GM21737 (cell line): Measurements from ENCODE around the gene CFAP61.
"Not testable (repeated sequence)": the region's sequence is repeated elsewhere in the genome, so short reads cannot be mapped to it uniquely, and the experiment has no call there.

ENCODE experiments used
- ATAC-seq: cut with Tn5 transposase; IDR thresholded peaks from one replicate; pipeline ENCODE4 v1.9.1; 2021; ENCODE audit warnings: mild to moderate bottlenecking, moderate library complexity; ENCODE audit not compliant: unreplicated experiment

Gene CFAP61

DNA sequence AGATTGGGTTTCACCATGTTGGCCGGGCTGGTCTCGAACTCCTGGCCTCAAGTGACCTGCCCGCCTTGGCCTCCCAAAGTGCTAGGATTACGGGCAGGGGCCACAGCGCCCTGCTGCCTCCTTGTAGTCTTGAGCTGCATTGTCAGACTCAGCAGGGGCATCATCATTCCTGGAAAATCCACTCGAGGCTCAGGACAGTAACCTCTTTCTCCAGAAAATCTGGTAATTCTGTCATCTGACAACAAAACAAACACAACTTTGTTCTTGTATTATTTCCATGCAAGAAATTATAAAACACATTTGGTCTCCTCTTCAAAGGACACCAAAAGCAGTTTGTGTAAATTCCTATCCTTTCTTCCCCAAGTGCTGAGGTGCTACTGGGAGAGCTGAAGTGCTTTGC is 178.4 kb downstream of the CFAP61 start:
- no peak for ATAC-seq

DNA sequence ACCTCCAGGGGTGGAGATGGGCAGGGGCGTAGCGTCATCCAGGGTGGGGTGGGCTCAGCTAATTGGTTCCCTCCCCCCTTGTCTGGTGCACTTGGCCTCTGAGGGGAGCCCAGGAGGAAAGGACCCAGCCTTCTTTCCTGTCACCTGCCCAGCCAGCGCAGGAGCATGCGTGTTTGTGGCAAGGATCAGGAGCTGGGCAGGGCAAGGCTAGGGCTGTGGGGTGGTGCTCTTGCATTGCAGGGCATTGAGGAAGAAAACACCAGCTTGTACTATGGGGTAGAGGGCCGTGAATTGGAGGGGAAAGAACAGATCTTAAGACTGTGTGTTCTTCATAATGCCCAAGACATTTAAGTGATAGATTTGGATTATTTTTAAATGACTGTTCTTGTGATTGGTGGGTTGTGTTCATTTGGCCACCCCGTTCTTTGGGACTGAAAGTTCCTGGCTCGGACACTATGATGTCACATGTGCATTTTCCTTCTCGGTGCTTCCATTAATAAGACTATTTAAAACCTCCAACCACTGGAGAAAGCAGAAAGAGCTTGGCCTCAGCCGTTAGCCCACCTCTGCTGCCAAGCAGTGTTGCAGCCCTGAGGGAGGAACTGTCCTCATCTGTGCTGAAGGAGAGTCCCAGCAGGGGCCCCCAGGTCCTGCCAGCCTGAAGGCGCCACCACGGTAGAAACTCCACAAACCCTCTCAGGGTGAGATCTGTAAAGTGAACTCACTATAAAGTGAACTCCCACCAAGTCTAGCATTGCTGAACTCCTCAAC is 179.4 kb downstream of the CFAP61 start:
- ATAC-seq, result no peak

DNA sequence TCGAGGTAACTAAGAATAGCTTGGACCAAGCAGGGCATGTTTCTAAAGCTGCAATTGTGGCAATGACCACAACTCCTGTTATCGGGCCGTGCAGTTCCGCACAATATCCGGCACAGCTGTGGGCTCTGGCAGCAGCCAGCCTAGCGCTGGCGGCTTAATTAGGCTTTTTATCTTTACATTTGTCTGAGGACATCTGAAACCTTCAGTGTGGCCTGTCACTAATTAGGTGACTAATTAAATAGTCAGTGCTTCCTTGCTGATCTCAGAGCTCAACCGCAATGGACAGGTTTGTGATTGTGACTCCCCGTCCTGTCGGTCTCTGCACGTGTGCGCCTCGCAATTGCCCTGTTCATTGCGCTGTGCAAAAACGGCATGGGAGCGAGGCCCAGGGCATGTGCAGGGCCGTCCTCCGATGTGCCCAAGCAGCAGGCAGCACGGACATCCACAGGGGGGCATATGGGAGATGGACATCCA is 180.7 kb downstream of the CFAP61 start:
- no peak for ATAC-seq

DNA sequence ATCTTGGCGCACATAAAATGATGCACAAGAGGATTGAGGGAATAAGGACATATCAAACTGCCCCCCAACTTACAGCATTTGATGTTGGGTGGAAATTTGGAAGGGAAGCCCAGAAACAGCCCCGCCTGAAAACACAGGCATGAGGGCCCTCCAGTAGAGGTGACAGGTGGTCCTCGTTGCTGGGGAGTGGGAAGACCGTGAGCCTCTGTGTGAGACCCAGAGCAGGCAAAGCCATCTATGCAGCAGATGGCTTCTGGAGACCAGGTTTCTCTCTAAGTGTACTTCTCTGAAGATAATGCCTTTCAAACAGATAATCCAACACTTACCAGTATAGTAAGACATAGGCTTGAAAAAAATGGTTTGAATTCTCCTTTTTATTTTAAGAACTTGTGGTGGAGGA is 183.3 kb downstream of the CFAP61 start:
- ATAC-seq, result no peak

DNA sequence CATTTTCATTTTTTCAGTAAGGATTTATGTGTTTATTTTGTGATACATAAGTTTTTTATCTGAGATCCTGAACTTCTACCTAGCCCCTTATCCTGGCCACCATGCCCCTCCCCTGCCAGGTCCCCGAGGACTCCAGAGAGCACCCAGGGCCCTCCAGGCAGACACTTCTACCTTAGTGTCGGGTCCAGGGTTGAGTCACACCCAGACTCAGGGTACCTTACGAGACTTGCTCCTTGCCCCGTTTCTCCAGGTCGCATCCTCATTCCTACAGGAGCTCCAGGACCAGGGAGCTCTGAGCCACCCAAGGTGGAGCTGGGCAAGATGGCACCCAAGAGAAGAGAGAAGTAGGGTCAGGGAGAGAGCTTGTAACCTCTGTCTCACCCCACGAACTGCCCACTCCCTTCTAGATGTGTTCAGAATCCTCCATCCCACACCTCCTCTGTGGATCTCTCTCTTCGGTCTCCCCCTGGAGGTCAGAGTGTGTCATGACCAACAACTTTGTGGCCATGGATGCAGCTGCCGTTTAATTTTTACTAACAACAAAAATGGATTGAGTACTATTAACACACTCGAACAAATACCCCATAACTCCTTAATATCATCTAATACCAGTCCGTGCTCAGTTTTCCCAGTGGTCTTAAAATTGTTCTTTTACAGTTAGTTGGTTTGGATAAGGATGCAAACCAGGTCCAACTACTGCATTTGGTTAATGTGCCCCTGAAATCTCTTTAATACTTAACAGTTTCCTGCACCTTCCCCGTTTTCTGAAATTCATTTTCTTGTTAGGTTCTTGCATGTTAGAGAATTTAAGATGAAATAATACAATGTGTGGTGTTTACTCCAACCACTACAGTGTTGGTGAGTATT is 185.0 kb downstream of the CFAP61 start:
- no peak for ATAC-seq

DNA sequence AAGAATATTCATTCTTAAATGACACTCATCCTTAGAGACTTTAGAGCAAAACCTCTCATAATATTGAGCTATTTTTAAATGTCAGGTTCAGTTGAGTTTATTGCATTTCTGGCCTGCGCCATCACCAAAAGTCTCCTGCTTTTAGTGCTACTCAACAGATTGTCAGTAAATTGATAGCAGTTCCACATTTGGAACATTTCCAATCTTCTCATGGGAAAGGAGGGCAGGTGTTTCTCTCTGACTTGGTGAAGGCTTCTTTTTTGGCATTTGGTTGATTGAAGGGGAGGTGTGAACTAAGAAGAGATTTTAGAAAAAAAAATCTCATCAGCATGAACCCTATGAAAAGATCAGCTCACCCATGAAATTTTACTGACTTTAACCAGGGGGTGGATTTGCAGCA is 189.6 kb downstream of the CFAP61 start:
- no peak for ATAC-seq

DNA sequence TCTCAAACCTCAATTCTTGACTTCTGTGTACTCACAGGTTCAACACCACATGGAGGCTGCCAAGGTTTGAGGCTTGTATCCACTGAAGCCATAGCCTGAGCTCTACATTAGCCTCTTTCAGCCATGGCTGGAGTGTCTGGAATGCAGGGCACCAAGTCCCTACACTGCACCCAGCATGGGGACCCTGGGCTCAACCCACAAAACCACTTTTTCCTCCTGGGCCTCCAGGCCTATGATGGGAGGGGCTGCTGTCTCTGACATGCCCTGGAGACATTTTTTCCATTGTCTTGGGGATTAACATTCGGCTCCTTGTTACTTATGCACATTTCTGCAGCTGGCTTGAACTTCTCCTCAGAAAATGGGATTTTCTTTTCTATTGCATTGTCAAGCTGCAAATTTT is 192.1 kb downstream of the CFAP61 start:
- not testable (repeated sequence) for ATAC-seq

DNA sequence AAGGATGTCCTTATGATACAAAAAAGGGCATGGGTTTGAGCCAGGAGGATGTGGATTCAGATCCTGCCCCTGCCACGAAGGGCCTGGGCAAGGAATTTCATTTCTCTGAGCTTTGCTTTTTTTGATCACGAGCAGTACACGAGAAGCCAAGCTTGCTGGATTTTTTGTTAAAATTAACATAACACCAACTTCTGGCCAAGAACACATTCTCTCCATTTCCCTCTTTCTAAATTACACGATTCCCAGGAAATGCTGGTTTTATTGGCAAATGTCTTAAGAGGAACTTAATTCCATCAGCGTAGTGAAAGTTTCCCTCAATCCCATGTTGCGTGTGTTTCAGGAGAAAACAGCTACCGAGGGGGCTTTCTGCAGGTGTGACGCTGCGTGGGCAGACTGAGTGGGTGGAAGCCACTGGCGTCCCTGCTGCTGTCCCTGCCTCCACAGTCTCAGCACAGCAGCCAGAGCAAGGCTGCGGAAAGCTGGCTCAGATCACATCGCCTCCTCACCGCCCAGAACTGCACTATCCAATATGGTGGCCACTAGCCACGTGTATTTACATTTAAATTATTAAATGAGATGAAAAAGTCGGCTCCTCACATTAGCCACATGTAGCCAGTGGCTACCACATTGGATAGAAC is 194.8 kb downstream of the CFAP61 start:
- no peak for ATAC-seq

DNA sequence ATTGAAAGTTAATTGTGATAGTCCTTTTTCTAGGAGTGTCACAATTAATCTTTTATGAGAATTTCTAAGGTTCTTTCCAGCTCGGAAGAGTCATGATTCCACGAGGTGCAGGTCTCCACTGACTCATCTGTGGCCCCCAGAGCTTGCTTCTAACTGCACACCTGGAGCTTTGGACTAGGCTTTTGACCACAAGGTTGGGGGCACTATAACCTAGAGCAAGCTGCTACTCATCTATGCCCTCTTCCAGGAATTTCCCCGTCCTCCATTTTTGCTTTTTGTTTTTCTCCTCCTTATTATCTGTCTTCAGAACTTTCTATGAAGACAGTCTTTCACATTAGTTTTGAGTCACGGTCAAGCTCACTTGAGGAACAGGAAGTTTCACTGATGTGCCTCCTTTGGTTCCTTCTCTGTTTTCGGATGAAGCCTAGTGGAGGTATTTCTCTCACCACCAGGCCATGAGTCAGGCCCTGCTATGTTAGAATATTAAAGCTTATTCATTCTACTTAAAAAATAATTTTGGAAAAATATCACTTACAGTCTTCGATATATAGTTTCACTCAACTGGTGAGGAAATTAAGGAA is 196.4 kb downstream of the CFAP61 start:
- no peak for ATAC-seq

DNA sequence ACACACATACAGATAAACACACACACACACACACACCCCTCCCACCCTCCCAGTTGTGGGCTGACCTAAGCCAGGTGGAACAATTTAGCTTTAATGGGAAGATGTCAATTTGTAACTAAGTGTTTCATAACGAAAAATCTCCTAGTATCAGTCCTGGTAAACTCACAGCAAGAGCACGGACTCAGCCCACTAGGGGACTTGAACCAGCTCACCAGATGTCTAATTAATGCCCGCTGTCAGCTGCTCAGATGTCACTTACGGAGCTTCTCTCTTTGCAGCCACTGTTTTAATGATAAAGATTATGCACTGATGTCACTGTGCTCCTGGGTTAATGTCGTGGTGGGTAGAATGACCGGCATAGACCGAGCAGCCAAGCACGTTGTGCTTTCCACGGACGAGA is 199.0 kb downstream of the CFAP61 start:
- ATAC-seq, result no peak

DNA sequence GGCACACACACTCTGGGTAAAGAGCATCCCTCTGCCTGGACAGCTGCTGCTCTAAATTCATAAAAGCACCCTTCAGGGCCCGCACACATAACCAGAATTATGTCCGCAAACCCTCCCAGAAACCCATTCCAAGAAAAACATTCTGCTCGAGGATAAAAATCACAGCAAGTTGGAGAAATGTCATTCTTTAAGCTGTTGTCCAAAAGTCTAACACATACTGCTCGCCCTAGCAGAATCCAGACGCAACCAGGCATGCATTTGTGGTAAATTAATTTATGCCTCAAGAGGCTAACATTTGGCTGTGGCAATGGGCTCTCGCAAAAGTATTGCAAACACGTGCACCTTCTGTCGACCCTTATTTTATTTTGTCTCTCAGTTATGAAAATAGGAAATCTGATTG is 199.5 kb downstream of the CFAP61 start:
- ATAC-seq, result no peak

DNA sequence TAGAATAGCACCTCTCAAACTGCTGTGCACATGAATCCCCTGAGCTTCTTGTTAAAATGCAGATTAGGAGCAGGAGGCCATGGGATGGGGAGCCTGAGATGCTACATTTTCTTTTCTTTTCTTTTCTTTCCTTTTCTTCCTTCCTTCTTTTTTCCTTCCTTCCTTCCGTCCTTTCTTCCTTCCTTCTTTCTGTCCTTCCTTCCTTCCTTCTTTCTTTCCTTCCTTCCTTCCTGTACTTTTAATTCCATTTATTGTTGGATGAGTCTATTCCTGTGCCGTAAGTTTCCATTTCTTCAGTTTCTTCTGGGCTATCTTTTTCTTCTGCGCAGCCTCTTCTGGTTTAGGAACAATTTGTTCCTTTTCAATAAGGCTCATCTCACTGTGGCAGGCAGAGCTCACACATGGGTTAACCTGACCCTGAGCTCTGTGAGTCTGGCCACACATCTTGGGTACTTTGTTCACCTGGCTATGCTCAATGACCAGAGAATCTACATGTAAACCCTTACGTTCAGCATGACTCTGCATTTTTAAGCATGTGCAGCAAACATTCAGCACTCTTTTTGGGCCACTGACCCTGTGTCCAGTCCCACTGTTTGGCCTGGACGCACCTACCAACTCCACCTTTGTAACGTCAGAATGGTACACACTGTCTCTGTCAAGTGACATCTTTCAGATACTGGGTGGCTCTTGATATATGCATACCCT is 200.9 kb downstream of the CFAP61 start:
- ATAC-seq, result no peak

DNA sequence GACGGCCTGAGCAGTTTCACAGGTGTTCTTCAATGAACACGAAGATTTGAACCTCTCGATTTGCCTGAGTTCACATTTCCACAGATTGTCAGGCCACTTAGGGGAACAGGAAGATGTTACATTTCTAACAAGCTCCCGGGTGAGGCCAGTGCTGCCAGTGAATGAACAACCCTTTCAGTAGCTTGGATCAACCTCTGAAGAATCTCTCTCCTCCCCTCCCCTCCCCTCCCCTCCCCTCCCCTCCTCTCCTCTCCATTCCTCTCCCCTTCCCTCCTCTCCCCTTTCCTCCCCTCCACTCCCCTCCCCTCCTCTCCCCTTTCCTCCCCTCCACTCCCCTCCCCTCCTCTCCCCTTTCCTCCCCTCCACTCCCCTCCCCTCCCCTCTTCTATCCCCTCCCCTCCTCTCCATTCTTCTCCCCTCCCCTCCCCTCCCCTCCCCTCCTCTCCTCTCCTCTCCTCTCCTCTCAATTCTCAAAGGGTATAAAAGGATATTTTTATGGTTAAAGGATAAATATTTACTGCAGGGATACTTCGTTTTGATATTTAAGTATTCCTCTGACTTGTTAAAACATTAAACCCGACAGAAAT is 201.5 kb downstream of the CFAP61 start:
- no peak for ATAC-seq

DNA sequence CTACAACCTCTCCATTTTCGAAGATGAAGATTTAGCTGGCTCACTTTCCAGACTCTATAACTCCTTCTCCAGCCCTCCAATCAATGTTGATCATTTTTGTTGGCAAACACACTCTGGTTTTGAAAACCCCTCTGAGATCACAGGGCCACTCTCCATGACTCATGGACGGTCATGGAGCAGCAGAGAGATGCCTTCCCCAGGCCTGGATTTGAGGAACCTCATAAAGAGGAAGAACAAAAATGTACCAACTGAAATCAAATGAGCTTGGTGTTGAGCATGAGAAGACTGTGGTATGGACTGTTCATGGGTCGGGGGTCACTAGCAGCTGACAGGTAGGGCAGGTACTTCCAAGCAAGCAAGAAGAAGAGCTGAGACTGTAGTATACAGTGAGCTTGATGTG is 202.8 kb downstream of the CFAP61 start:
- no peak for ATAC-seq

DNA sequence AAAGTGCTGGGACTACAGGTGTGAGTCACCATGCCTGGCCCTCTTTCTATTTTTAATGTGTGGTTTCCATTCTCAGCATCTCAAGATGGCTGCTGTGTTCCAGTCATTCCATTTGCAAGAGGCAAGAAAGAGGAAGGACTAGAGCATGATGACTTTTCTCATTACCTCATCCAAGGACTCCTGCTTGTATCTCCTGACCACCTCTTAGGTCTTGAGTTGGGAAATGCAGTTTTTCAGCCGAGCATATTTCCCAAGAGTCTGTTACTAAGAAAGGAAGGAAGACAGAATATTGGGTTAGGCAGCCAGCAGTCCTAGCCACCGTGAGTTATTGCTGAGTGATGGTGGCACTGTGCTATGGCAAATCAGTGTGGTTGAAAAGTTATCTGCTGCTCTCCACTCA is 207.2 kb downstream of the CFAP61 start:
- no peak for ATAC-seq

DNA sequence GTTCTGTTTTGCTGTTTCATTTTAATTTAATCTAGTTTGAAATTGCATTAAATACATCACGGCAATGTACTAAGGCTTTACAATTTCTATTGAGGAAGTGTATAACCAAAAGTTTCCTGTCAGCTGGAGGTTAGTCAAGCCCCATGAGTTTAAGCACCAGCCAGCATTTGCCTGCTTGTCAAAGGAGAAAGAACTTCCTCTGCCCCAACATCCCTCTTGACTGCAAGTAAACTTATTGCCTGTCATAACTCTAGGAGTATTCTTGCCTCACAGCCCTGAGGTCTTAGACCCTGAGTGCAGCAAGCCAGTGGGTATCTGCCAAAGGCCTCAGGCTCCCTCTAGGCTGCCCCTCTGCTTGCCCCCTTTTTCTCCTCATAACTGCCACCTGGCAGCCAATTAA is 208.8 kb downstream of the CFAP61 start:
- ATAC-seq, result no peak

DNA sequence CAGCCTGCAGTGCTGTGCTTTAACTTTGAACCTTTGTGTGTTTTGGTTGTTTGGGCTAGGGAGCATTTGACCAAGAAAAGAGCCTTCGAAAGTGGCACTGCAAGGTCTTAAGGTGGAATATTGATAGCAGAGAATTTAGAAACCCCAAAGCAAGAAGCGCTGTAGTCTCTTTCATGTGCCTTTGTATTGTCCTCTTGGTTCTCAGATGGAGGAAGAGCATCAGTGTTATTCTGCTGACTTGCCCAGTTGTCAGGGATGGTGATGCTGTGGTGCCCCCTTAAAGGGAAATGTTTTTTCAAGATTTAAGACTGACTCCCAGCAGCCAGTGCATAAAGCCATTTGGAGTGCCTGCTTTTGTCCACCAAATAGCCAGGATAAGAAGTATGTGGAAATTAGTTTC is 212.9 kb downstream of the CFAP61 start:
- ATAC-seq, result no peak

DNA sequence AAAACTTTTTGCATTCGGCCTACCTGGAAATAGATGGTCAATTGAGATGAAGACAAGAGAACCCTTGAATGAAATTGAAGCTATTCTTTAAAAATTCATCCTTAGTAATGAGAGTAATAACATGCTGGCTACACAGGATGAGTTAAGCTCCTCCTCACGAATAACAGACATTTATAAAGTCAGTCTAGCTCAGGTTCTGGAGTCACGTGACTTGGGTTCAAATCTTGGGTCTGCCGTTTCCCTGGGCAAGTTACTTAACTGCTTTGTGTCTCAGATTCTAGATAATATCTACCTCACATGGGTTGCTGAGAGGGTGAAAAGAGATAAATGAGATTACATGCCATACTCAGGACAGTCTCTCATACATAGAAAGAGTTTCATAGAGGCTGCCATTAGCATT is 214.2 kb downstream of the CFAP61 start:
- ATAC-seq, result no peak

DNA sequence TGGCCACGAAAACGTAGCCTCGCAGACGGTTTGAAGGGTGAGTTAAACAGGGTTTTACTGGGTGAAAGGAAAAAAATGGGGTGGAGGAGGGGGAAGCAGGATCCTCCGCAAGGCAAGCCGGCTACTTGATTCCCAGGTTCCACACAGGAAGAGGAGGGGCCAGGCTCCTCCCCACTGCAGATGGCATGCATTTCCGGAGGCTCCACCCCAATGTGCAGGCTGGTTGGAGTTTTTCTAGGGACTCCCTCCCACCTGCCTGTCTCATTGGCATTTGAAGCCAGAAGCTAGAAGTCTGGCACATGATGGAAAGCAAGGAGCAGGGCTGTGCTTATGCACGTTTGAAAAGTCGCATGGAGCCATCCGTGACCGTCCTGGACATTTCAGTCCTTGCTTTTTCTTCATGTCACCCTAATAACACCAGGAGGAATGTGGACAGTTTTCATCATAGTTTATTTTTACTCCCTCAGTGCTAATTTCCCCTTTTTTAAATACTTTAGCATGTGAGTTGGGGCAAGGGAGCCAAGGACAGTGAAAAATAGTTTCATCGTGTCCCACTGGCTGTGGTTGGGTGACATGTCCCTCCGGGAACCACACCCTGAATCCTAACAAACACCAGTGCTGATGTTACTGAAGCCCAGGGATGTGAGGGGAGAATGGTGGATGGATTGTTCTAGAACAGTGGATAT is 215.5 kb downstream of the CFAP61 start:
- ATAC-seq, result no peak

DNA sequence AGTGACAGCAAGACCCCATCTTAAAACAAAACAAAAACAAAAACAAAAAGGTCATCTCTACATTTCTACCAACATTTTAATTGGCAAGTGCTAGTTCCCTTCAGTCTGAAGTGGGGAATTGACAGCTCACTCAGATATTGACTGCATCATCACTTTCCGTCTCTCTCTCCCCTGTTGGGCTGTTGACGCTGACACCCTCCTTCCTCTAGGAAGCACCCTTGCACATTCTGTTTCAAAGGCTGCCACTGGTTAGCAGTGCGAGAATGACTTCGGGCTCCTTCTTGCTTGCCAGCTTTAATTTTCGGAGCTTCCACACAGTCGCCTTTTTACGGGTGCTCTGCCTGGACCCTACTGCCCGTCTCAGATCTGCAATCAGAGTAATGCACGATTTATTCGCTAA is 218.9 kb downstream of the CFAP61 start:
- no peak for ATAC-seq
